Lower leg skin (tissue), 3 donors: ENCODE data around the gene PRDM10.

Experiments used
- POLR2A ChIP-seq, 2 donors: fragments of 450-650 bp; IDR thresholded peaks; one replicate each; pipeline ENCODE4 v1.6.1; 2016 to 2017; ENCODE audit warnings: antibody characterized with exemption in 2 of 2, mild to moderate bottlenecking in 1 of 2, moderate library complexity in 1 of 2
- TF ChIP-seq, protein P1 (sequence below), 3 donors: fragments of 450-650 bp; IDR thresholded peaks; one replicate each; pipeline ENCODE4 v1.5.1; 2016; ENCODE audit warnings: antibody characterized with exemption in 3 of 3, mild to moderate bottlenecking in 3 of 3, moderate library complexity in 2 of 3

DNA sequence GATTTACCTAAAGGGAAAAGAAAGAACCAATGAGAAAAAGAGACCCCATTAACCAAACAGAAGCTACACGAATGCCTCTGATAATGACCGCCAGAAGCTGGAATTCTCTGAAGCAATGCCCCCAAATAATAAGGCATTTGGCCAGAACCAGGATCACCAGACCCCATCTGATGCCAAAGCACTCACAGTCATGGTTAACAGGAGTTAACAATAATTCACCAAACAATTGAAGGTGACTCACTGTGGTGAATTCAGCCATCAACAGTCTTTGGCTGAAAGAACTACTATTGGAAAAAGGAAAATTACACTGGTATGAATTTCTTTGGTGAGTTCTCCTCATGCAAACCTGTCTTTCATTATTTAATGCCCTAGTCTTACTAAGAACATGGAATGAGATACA is 85.4 kb downstream of the PRDM10 start:
- TF ChIP-seq POLR2A (IDR thresholded peaks at IDR 0.05) = no peak
- TF ChIP-seq, protein P1, sequence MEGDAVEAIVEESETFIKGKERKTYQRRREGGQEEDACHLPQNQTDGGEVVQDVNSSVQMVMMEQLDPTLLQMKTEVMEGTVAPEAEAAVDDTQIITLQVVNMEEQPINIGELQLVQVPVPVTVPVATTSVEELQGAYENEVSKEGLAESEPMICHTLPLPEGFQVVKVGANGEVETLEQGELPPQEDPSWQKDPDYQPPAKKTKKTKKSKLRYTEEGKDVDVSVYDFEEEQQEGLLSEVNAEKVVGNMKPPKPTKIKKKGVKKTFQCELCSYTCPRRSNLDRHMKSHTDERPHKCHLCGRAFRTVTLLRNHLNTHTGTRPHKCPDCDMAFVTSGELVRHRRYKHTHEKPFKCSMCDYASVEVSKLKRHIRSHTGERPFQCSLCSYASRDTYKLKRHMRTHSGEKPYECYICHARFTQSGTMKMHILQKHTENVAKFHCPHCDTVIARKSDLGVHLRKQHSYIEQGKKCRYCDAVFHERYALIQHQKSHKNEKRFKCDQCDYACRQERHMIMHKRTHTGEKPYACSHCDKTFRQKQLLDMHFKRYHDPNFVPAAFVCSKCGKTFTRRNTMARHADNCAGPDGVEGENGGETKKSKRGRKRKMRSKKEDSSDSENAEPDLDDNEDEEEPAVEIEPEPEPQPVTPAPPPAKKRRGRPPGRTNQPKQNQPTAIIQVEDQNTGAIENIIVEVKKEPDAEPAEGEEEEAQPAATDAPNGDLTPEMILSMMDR (IDR thresholded peaks at IDR 0.05) = no peak
